BLaER1 (cell line): Measurements from ENCODE around the gene SDK1.

Experiments used
- H3K27ac ChIP-seq: shearing (Covaris generic); formaldehyde crosslinking; 2 replicates; pipeline ENCODE4 v1.8.1; 2022
- H3K27me3 ChIP-seq: shearing (Covaris generic); formaldehyde crosslinking; 2 replicates; pipeline ENCODE4 v1.8.1; 2022
- H3K36me3 ChIP-seq: shearing (Covaris generic); formaldehyde crosslinking; 2 replicates; pipeline ENCODE4 v1.8.1; 2022
- H3K4me1 ChIP-seq: shearing (Covaris generic); formaldehyde crosslinking; 2 replicates; pipeline ENCODE4 v1.8.1; 2022
- H3K4me2 ChIP-seq: shearing (Covaris generic); formaldehyde crosslinking; 2 replicates; pipeline ENCODE4 v1.8.1; 2022
- H3K4me3 ChIP-seq: shearing (Covaris generic); formaldehyde crosslinking; 2 replicates; pipeline ENCODE4 v1.8.1; 2022
- H3K9ac ChIP-seq: shearing (Covaris generic); formaldehyde crosslinking; 2 replicates; pipeline ENCODE4 v1.8.1; 2022
- H3K9me3 ChIP-seq: shearing (Covaris generic); formaldehyde crosslinking; 2 replicates; pipeline ENCODE4 v1.8.1; 2022
- H4K20me1 ChIP-seq: shearing (Covaris generic); formaldehyde crosslinking; 2 replicates; pipeline ENCODE4 v1.8.1; 2022
- Cebpa-rat ChIP-seq: shearing (Covaris generic); IDR thresholded peaks from 2 replicates; pipeline ENCODE4 v1.8.1; 2022

SDK1 gene

DNA sequence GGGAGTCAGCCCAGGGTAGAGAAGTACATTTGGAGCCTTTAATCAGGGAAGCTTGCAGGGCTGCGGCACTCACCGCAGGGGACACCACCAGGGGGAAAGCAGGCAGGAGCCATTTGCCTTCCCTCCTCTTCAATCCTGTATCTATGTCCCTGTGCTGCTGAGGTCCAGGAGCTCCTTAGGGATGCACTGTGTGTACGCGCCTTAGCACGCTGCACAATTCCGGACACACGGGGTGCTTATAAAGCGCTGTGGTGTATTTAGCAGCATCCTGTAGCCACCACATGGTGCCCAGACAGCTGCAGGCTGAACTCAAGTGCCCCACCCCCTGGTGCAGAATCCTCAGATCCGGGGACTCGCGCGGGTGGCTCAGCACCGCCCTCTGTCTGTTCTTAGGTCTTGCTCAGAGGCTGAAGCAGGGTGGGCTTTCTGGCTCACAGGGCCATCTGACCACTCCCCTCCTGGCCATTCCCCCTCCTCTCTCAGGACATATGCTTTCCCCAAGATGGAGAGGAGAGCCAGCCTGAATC is 421.4 kb downstream of the SDK1 start:
- Histone ChIP-seq H3K9ac (no peak overlapping the region), H4K20me1 (no peaks in the 10 kb centered on the region), H3K4me1 (peaks cover 5% of the 10 kb centered on the region; the same call in 1 of the 2 replicates), H3K36me3 (no peaks in the 10 kb centered on the region), H3K27ac (no peak overlapping the region), H3K27me3 (no peaks in the 10 kb centered on the region), H3K4me3 (no peak overlapping the region), H3K9me3 (no peaks in the 10 kb centered on the region), H3K4me2 (peak overlapping the region; percentile 13; the same call in 1 of the 2 replicates)
- TF ChIP-seq Cebpa-rat = no peak

DNA sequence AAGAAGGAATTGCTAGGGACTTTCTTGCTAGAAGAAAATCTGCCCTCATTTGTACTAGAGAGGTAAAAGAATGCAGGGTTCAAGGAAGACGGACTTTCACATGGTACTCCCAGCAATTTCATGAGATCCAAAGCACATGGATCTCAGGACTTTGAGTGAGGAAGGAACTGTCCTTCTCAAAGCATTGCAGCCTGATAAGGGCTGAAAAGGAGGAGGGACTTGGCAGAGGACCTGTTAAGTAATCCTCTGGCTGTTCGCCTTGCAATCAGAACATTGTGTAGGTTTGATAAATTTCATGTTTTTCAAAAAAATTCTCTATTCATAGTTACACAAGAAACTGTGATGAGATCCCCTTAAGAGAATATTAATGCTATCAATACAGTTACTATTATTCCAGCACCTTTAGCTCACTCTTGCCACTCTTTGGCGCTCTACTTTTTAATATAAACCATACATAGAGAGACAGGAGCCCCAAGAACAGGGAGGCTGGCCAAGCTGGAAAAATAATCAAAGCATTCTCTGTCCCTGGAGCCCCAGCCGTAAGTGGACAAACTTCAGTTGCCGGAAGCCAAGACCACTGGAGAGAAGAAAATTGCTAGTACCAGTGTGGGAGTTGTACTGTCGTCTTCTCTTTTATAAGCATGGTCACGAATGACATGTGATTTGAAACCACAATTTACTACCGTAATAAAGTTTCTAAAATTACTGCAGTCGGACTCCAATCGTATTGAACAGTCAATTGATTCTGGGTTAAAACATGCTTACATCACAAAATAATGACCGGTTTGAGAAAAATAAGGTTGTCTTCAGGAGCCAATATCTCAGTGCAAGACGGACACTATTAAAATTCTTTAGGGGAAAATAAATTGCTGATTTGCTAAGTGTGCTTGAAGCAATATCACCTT is 424.4 kb downstream of the SDK1 start:
- Histone ChIP-seq H3K36me3 (no peaks in the 10 kb centered on the region), H3K27ac (no peak overlapping the region)
- TF ChIP-seq Cebpa-rat = no peak

DNA sequence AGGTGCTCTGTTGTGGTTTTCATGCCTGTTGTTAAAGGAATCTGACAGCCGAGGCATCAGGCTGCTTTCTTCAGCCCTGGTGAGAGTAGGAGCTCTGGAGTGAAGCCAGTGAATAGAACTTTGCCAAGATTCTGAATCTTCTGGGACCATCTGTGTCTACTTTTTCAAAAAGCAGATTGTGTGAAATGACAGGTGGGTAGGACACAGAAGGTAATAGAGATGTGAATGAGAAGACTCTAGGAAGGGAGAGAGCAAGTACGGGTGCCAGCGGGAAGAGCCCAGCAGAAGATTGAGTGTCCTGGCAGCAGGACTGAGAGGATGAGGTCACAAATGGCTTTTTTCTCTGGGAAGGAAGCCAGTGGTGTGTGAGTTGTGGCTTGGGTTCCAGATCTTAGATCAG is 429.2 kb downstream of the SDK1 start:
- no peak overlapping the region for H3K9ac ChIP-seq
- TF ChIP-seq Cebpa-rat = no peak
- peaks cover 8% of the 10 kb centered on the region for H3K9me3 ChIP-seq
- H3K4me3 ChIP-seq = no peak overlapping the region
- no peak overlapping the region for H3K4me2 ChIP-seq
- no peaks in the 10 kb centered on the region for H3K36me3 ChIP-seq
- H3K4me1 ChIP-seq = no peaks in the 10 kb centered on the region
- H3K27ac ChIP-seq = no peak overlapping the region
- no peaks in the 10 kb centered on the region for H3K27me3 ChIP-seq
- H4K20me1 ChIP-seq = no peaks in the 10 kb centered on the region

More for the DNA sequence above, 424.4 kb downstream of the SDK1 start:
- H3K4me2 ChIP-seq = no peak overlapping the region
- H3K9me3 ChIP-seq = no peaks in the 10 kb centered on the region
- H3K9ac ChIP-seq = no peak overlapping the region
- H3K27me3 ChIP-seq = no peaks in the 10 kb centered on the region
- H4K20me1 ChIP-seq = no peaks in the 10 kb centered on the region
- H3K4me1 ChIP-seq = peaks cover 5% of the 10 kb centered on the region; the same call in 1 of the 2 replicates
- no peak overlapping the region for H3K4me3 ChIP-seq

DNA sequence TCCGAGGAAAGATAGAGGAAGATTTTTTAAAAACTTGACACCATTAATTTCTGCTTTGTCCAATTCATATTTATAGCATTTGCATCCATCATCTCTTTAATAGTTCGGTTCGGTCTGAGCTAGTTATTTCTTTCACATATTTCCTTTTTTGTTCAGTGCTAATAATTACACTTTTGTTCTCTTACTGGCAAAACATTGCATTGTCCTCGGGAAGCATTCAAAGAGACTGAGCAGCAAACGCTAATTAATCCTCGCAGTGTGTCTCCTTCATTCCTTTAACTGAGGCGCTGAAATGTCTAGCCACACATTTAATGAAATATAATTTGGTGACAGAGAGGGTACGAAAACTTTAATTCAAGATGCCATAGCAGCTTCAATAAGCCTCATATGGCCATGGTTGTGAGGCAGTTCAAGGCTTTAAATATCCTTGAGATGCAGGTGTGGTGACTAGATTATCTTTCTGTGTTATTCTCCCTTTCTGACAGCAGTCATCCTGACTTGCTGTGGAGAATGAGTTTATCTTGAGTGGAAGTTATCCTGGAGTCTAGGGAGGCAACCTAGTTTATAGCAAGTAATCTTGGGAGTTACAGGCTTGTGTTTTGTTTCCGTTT is 431.4 kb downstream of the SDK1 start:
- no peaks in the 10 kb centered on the region for H3K4me1 ChIP-seq
- no peaks in the 10 kb centered on the region for H3K36me3 ChIP-seq
- H3K4me3 ChIP-seq = no peak overlapping the region
- H3K27ac ChIP-seq = no peak overlapping the region
- peaks cover 14% of the 10 kb centered on the region for H3K9me3 ChIP-seq
- H4K20me1 ChIP-seq = no peaks in the 10 kb centered on the region
- H3K27me3 ChIP-seq = no peaks in the 10 kb centered on the region
- no peak for TF ChIP-seq Cebpa-rat
- H3K4me2 ChIP-seq = no peak overlapping the region
- no peak overlapping the region for H3K9ac ChIP-seq

DNA sequence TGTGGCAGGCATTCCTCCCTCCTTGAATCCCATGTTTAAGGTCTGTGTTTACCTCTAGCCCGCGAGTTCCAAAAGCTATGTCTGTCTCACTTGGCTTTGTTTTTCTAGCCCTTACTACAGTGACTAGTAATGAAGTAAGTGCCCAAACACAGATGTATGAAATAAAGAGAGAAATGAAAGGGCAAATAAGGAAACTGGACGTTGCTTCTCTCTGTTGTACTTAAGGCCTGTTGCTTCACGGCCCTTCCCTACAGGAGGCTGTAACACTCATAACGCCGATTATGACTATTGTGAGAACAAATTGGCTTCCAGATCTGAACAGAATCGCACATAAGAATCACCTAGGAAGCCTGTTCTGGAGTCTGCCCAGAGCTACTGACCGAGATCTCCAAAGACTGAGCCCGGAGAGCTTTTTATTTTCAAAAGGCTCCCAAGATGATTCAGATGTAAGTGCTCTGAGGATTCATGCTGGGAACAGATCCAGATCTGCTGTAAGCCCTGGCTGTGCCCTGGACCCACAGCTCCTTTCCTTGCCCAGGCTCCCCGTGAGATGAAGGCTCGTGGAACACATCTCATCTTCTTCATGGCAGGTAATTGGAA is 432.6 kb downstream of the SDK1 start:
- Histone ChIP-seq H3K27me3 (no peaks in the 10 kb centered on the region), H3K36me3 (no peaks in the 10 kb centered on the region), H4K20me1 (no peaks in the 10 kb centered on the region), H3K4me1 (no peaks in the 10 kb centered on the region), H3K9ac (no peak overlapping the region), H3K27ac (no peak overlapping the region), H3K4me3 (no peak overlapping the region), H3K9me3 (peaks cover 21% of the 10 kb centered on the region), H3K4me2 (no peak overlapping the region)
- TF ChIP-seq Cebpa-rat = no peak

DNA sequence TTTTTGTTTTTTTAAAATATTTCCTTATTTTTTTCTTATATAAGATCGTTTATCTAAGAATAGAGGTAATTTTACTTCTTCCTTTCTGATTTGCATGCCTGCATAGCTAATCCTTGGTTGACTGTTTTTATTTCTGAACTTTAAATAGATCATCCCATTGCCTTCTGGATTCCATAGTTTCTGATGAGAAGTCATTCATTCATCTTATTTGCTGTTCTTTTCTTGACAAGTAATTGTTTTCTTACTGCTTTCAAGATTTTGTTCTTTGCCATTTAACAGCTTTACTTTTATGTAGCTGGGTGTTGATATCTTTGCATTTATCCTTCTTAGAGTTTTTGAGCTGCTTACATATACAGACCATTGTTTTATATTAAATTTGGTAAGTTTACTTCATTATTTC is 437.9 kb downstream of the SDK1 start:
- Histone ChIP-seq H3K4me1 (peaks cover 11% of the 10 kb centered on the region; the same call in 1 of the 2 replicates), H3K36me3 (no peaks in the 10 kb centered on the region), H3K9ac (no peak overlapping the region), H3K4me2 (no peak overlapping the region), H3K9me3 (peaks cover 25% of the 10 kb centered on the region; the same call in 1 of the 2 replicates), H4K20me1 (no peaks in the 10 kb centered on the region), H3K27ac (no peak overlapping the region), H3K27me3 (no peaks in the 10 kb centered on the region), H3K4me3 (no peak overlapping the region)
- TF ChIP-seq Cebpa-rat = no peak

DNA sequence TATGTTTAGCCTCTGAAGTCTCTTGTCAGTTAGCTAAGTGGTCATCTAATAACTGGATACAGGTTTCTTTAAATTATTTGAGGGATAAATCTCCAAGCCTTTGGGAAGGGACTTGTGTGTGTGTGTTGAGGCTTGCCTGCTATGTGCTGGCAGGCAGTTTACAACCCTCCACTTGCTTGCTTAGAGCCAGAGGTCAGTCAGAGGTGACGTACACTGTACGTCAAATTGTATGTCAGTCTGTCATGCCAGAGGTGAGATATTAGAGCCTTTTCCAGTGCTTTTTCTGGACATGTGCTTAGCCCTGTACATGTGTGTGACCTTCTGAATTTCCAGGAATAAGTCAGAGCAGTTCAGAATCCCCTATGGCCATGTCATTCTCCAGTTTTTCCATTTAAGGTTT is 438.9 kb downstream of the SDK1 start:
- H3K36me3 ChIP-seq = no peaks in the 10 kb centered on the region
- no peak overlapping the region for H3K9ac ChIP-seq
- H3K27me3 ChIP-seq = no peaks in the 10 kb centered on the region
- H3K9me3 ChIP-seq = peaks cover 25% of the 10 kb centered on the region; the same call in 1 of the 2 replicates
- peaks cover 11% of the 10 kb centered on the region; the same call in 1 of the 2 replicates for H3K4me1 ChIP-seq
- no peaks in the 10 kb centered on the region for H4K20me1 ChIP-seq
- no peak overlapping the region for H3K4me3 ChIP-seq
- no peak overlapping the region for H3K27ac ChIP-seq
- no peak for TF ChIP-seq Cebpa-rat
- H3K4me2 ChIP-seq = no peak overlapping the region

DNA sequence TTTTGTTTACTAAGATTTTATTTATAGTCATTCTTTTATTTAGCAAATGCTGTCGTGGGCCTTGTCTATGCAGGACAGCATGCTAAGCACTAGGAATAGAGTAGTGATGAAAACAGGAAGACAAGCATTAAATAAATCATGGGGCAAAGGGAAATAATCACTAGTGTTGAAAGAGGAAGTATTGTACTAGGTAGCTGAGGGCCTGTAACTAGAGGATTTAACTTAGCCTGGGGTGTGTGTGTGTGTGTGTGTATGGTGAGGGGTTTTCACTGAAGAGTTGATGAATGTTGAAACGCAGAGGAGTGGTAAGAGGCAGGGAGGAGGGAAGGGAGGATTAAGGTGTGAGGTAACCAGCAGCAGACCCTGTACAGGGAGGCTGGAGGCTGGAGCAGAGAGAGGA is 446.4 kb downstream of the SDK1 start:
- Histone ChIP-seq H3K9ac (no peak overlapping the region), H3K36me3 (no peaks in the 10 kb centered on the region), H3K4me2 (no peak overlapping the region)

DNA sequence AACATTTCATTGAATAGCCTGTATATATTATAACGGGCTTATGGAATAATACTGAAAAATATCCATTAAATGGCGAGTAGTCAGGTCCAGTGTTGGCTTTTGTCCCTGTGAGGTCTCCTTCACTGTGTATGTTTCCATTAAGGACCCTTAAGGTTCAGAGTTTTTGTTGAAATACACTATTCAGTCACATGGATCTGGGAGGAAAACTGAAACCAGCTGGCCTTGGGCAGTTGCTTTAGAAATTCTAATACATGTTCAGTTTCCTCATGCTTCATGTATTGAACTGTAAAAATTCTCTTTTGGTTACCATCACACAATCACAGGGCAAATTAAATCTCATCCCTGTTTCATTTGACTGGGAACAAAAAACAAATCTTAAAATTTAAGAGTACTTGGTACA is 447.3 kb downstream of the SDK1 start:
- Histone ChIP-seq H3K4me1 (peaks cover 6% of the 10 kb centered on the region; the same call in 1 of the 2 replicates), H3K27ac (no peak overlapping the region), H3K9me3 (no peaks in the 10 kb centered on the region), H3K4me3 (no peak overlapping the region), H3K4me2 (no peak overlapping the region), H3K27me3 (no peaks in the 10 kb centered on the region), H3K36me3 (no peaks in the 10 kb centered on the region), H4K20me1 (no peaks in the 10 kb centered on the region), H3K9ac (no peak overlapping the region)
- TF ChIP-seq Cebpa-rat = no peak

More for the DNA sequence above, 446.4 kb downstream of the SDK1 start:
- H3K27me3 ChIP-seq = no peaks in the 10 kb centered on the region
- no peak overlapping the region for H3K4me3 ChIP-seq
- TF ChIP-seq Cebpa-rat = no peak
- no peaks in the 10 kb centered on the region for H4K20me1 ChIP-seq
- H3K4me1 ChIP-seq = peaks cover 6% of the 10 kb centered on the region; the same call in 1 of the 2 replicates
- no peak overlapping the region for H3K27ac ChIP-seq
- no peaks in the 10 kb centered on the region for H3K9me3 ChIP-seq
